GM23338 (cell line): ENCODE data around the gene ANKRD61. TPM values are rescaled to one million over a fixed set of nuclear protein-coding genes. Genes with fewer than 3 reads are reported as not detected.

Source experiments
- ATAC-seq: fragments of 200-7000 bp; cut with Tn5 transposase; 3 replicates; pipeline ENCODE4 v1.9.1; 2020
- DNase-seq: peaks from one replicate; pipeline ENCODE4 v3.0.0-alpha.2; 2015; ENCODE audit warnings: low spot score
- H2AFZ ChIP-seq: fragments of 200-600 bp; sonication (generic); 2 replicates; pipeline ENCODE4 v1.8.0; 2016; ENCODE audit warnings: antibody characterized with exemption, mild to moderate bottlenecking, moderate library complexity
- H3F3A ChIP-seq: fragments of 200-600 bp; sonication (generic); replicated peaks from 2 replicates; pipeline ENCODE4 v1.8.0; 2017; ENCODE audit warnings: antibody characterized with exemption, mixed run types, low read depth
- H3K27ac ChIP-seq: fragments of 200-600 bp; sonication (generic); 2 replicates; pipeline ENCODE4 v1.6.1; 2016; ENCODE audit warnings: low read depth
- H3K27me3 ChIP-seq: fragments of 200-600 bp; sonication (generic); 2 replicates; pipeline ENCODE4 v1.8.0; 2016; ENCODE audit warnings: mild to moderate bottlenecking, mixed run types, moderate library complexity; ENCODE audit not compliant: insufficient read depth
- H3K36me3 ChIP-seq: fragments of 200-600 bp; sonication (generic); 2 replicates; pipeline ENCODE4 v1.8.0; 2016; ENCODE audit warnings: mild to moderate bottlenecking; ENCODE audit not compliant: insufficient read depth
- H3K4me1 ChIP-seq: fragments of 200-600 bp; sonication (generic); 2 replicates; pipeline ENCODE4 v1.8.0; 2016; ENCODE audit warnings: mild to moderate bottlenecking, moderate library complexity; ENCODE audit not compliant: insufficient read depth
- H3K4me2 ChIP-seq: fragments of 200-600 bp; sonication (generic); 2 replicates; pipeline ENCODE4 v1.7.1; 2017; ENCODE audit warnings: mixed run types
- H3K4me3 ChIP-seq: fragments of 200-600 bp; sonication (generic); 2 replicates; pipeline ENCODE4 v1.6.1; 2016; ENCODE audit warnings: mixed run types
- H3K79me2 ChIP-seq: fragments of 200-600 bp; sonication (generic); replicated peaks from 2 replicates; pipeline ENCODE4 v1.8.0; 2017; ENCODE audit warnings: mild to moderate bottlenecking; ENCODE audit not compliant: insufficient read depth
- H3K9me2 ChIP-seq: fragments of 200-600 bp; sonication (generic); 2 replicates; pipeline ENCODE4 v1.8.0; 2017; ENCODE audit not compliant: insufficient read depth
- H4K20me1 ChIP-seq: fragments of 200-600 bp; sonication (generic); replicated peaks from 2 replicates; pipeline ENCODE4 v1.8.0; 2017; ENCODE audit warnings: mild to moderate bottlenecking; ENCODE audit not compliant: insufficient read depth
- H3K27ac Mint-ChIP-seq: 2 replicates; pipeline ENCODE4 v1.8.0; 2020; ENCODE audit warnings: inconsistent platforms, mild to moderate bottlenecking, moderate library complexity, mixed read lengths
- H3K27me3 Mint-ChIP-seq: 3 replicates; pipeline ENCODE4 v1.8.0; 2022; ENCODE audit warnings: low read depth, mild to moderate bottlenecking, moderate library complexity, mixed read lengths, inconsistent platforms; ENCODE audit not compliant: insufficient read depth, poor library complexity
- H3K36me3 Mint-ChIP-seq: 3 replicates; pipeline ENCODE4 v1.8.0; 2021; ENCODE audit warnings: low read depth, mild to moderate bottlenecking, inconsistent platforms, moderate library complexity, mixed read lengths
- H3K4me1 Mint-ChIP-seq: 3 replicates; pipeline ENCODE4 v1.8.0; 2020; ENCODE audit warnings: mild to moderate bottlenecking, inconsistent platforms, mixed read lengths
- H3K4me3 Mint-ChIP-seq: 3 replicates; pipeline ENCODE4 v1.8.0; 2021; ENCODE audit warnings: moderate library complexity, mild to moderate bottlenecking, inconsistent platforms, mixed read lengths
- H3K9me3 Mint-ChIP-seq: 3 replicates; pipeline ENCODE4 v1.8.0; 2020; ENCODE audit warnings: moderate library complexity, mild to moderate bottlenecking, inconsistent platforms, mixed read lengths
- CREB1 ChIP-seq: fragments of 250-450 bp; sonication (Bioruptor Pico); IDR thresholded peaks from 2 replicates; pipeline ENCODE4 v1.5.0; 2020; ENCODE audit warnings: low read depth, mild to moderate bottlenecking, moderate library complexity
- ETS1 ChIP-seq: IDR thresholded peaks from 2 replicates; pipeline ENCODE4 v1.6.1; 2016; ENCODE audit warnings: antibody characterized with exemption
- EZH2 ChIP-seq: fragments of 200-600 bp; sonication (generic); IDR thresholded peaks from one replicate; pipeline ENCODE4 v1.8.0; 2017; ENCODE audit warnings: antibody characterized with exemption, mild to moderate bottlenecking, low read depth; ENCODE audit not compliant: unreplicated experiment
- EZH2phosphoT487 ChIP-seq: fragments of 200-600 bp; sonication (generic); IDR thresholded peaks from one replicate; pipeline ENCODE4 v1.8.1; 2018; ENCODE audit warnings: antibody characterized with exemption; ENCODE audit not compliant: unreplicated experiment
- JUNB ChIP-seq: IDR thresholded peaks from one replicate; pipeline ENCODE4 v1.6.1; 2016; ENCODE audit warnings: antibody characterized with exemption; ENCODE audit not compliant: unreplicated experiment
- NANOG ChIP-seq: IDR thresholded peaks from 2 replicates; pipeline ENCODE4 v1.6.1; 2016; ENCODE audit warnings: antibody characterized with exemption, borderline replicate concordance
- POLR2AphosphoS5 ChIP-seq: IDR thresholded peaks from 2 replicates; pipeline ENCODE4 v1.6.1; 2016; ENCODE audit warnings: antibody characterized with exemption, low read depth
- REST ChIP-seq: IDR thresholded peaks from one replicate; pipeline ENCODE4 v1.6.1; 2018; ENCODE audit warnings: antibody characterized with exemption; ENCODE audit not compliant: unreplicated experiment
- STAT1 ChIP-seq: IDR thresholded peaks from one replicate; pipeline ENCODE4 v1.6.1; 2016; ENCODE audit warnings: antibody characterized with exemption; ENCODE audit not compliant: unreplicated experiment
- ZNF114 ChIP-seq: fragments of 250-450 bp; sonication (Bioruptor Pico); IDR thresholded peaks from 2 replicates; pipeline ENCODE4 v1.5.0; 2020; ENCODE audit warnings: mild to moderate bottlenecking, moderate library complexity
- ZNF331 ChIP-seq: fragments of 250-450 bp; sonication (Bioruptor Pico); IDR thresholded peaks from 2 replicates; pipeline ENCODE4 v1.5.0; 2020; ENCODE audit warnings: low read depth, mild to moderate bottlenecking, moderate library complexity
- polyA plus RNA-seq: library from polyadenylated mRNA; unstranded; fragments of >200 nt; fragmentation: Nextera tagmentation; extraction: Ambion mirVana; gene quantifications from 2 replicates; pipeline ENCODE4 v1.2.1, GENCODE V29; 2016
- total RNA-seq: library from RNA; depleted of rRNA; stranded (reverse); fragments of >200 nt; shearing (Covaris generic); gene quantifications from 2 replicates; pipeline ENCODE4 v1.2.3, GENCODE V29; 2014
- TF ChIP-seq, protein P1 (sequence below): fragments of 250-450 bp; sonication (Bioruptor Pico); IDR thresholded peaks from 2 replicates; pipeline ENCODE4 v1.5.0; 2020; ENCODE audit warnings: mild to moderate bottlenecking, moderate library complexity
- TF ChIP-seq, protein P2 (sequence below), 2 experiments: fragments of 200-600 bp in 1 of 2; sonication (generic) in 1 of 2; conservative IDR thresholded peaks; 2 replicates each; pipeline versions ENCODE4 v1.5.1 to v1.6.1; 2016 to 2017; ENCODE audit warnings: antibody characterized with exemption in 2 of 2, low read depth in 2 of 2, mild to moderate bottlenecking in 2 of 2, moderate library complexity in 1 of 2

The ANKRD61 gene
- total and polyA plus RNA-seq, 2 experiments from 2014 or later: 0.42 to 1.2 TPM

DNA sequence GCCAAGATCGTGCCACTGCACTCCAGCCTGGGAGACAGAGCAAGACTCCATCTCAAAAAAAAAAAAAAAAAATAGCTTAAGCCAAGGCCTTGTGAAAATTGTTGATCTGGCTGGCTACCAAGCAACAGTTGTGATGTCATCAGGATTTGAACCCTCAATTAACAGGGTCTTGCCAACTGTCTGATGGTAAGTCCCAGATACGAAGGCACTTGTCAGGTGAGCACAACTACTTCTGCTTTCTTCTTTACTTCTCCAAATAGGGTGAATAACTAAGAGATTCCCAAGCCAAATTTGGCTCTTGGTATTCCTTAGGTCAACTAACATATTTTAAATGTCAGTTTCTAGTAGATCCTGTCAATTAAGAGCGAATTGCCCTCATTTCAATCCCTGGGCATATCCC is 47.4 kb downstream of the ANKRD61 start:
- DNase-seq (no peak), ATAC-seq (no peak)
- no peaks in the 10 kb centered on the region for H3K9me2 ChIP-seq
- no peaks in the 10 kb centered on the region for H3K27me3 ChIP-seq
- H3K4me1 ChIP-seq: no peaks in the 10 kb centered on the region
- Mint-ChIP-seq H3K27me3 (no peaks in the 10 kb centered on the region), H3K9me3 (no peaks in the 10 kb centered on the region), H3K4me3 (no peak overlapping the region), H3K27ac (no peak overlapping the region), H3K4me1 (no peaks in the 10 kb centered on the region), H3K36me3 (no peaks in the 10 kb centered on the region)
- no peak overlapping the region for H3K4me3 ChIP-seq
- H2AFZ ChIP-seq: no peak overlapping the region
- no peaks in the 10 kb centered on the region for H3K79me2 ChIP-seq
- no peaks in the 10 kb centered on the region for H4K20me1 ChIP-seq
- no peaks in the 10 kb centered on the region for H3F3A ChIP-seq
- no peak for TF ChIP-seq JUNB
- no peak for TF ChIP-seq CREB1 (CRISPR knock-in tag)
- TF ChIP-seq EZH2: no peak
- TF ChIP-seq EZH2phosphoT487: no peak
- TF ChIP-seq, protein P1, sequence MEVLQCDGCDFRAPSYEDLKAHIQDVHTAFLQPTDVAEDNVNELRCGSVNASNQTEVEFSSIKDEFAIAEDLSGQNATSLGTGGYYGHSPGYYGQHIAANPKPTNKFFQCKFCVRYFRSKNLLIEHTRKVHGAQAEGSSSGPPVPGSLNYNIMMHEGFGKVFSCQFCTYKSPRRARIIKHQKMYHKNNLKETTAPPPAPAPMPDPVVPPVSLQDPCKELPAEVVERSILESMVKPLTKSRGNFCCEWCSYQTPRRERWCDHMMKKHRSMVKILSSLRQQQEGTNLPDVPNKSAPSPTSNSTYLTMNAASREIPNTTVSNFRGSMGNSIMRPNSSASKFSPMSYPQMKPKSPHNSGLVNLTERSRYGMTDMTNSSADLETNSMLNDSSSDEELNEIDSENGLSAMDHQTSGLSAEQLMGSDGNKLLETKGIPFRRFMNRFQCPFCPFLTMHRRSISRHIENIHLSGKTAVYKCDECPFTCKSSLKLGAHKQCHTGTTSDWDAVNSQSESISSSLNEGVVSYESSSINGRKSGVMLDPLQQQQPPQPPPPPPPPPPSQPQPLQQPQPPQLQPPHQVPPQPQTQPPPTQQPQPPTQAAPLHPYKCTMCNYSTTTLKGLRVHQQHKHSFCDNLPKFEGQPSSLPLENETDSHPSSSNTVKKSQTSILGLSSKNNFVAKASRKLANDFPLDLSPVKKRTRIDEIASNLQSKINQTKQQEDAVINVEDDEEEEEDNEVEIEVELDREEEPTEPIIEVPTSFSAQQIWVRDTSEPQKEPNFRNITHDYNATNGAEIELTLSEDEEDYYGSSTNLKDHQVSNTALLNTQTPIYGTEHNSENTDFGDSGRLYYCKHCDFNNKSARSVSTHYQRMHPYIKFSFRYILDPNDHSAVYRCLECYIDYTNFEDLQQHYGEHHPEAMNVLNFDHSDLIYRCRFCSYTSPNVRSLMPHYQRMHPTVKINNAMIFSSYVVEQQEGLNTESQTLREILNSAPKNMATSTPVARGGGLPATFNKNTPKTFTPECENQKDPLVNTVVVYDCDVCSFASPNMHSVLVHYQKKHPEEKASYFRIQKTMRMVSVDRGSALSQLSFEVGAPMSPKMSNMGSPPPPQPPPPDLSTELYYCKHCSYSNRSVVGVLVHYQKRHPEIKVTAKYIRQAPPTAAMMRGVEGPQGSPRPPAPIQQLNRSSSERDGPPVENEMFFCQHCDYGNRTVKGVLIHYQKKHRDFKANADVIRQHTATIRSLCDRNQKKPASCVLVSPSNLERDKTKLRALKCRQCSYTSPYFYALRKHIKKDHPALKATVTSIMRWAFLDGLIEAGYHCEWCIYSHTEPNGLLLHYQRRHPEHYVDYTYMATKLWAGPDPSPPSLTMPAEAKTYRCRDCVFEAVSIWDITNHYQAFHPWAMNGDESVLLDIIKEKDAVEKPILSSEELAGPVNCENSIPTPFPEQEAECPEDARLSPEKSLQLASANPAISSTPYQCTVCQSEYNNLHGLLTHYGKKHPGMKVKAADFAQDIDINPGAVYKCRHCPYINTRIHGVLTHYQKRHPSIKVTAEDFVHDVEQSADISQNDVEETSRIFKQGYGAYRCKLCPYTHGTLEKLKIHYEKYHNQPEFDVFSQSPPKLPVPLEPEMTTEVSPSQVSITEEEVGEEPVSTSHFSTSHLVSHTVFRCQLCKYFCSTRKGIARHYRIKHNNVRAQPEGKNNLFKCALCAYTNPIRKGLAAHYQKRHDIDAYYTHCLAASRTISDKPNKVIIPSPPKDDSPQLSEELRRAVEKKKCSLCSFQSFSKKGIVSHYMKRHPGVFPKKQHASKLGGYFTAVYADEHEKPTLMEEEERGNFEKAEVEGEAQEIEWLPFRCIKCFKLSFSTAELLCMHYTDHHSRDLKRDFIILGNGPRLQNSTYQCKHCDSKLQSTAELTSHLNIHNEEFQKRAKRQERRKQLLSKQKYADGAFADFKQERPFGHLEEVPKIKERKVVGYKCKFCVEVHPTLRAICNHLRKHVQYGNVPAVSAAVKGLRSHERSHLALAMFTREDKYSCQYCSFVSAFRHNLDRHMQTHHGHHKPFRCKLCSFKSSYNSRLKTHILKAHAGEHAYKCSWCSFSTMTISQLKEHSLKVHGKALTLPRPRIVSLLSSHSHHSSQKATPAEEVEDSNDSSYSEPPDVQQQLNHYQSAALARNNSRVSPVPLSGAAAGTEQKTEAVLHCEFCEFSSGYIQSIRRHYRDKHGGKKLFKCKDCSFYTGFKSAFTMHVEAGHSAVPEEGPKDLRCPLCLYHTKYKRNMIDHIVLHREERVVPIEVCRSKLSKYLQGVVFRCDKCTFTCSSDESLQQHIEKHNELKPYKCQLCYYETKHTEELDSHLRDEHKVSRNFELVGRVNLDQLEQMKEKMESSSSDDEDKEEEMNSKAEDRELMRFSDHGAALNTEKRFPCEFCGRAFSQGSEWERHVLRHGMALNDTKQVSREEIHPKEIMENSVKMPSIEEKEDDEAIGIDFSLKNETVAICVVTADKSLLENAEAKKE (CRISPR knock-in tag): no peak
- TF ChIP-seq, protein P2, sequence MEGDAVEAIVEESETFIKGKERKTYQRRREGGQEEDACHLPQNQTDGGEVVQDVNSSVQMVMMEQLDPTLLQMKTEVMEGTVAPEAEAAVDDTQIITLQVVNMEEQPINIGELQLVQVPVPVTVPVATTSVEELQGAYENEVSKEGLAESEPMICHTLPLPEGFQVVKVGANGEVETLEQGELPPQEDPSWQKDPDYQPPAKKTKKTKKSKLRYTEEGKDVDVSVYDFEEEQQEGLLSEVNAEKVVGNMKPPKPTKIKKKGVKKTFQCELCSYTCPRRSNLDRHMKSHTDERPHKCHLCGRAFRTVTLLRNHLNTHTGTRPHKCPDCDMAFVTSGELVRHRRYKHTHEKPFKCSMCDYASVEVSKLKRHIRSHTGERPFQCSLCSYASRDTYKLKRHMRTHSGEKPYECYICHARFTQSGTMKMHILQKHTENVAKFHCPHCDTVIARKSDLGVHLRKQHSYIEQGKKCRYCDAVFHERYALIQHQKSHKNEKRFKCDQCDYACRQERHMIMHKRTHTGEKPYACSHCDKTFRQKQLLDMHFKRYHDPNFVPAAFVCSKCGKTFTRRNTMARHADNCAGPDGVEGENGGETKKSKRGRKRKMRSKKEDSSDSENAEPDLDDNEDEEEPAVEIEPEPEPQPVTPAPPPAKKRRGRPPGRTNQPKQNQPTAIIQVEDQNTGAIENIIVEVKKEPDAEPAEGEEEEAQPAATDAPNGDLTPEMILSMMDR (conservative IDR thresholded peaks at IDR 0.05; ENCODE audit: low read depth in 2 of 2): no peak
- TF ChIP-seq POLR2AphosphoS5: no peak
- no peak for TF ChIP-seq STAT1
- no peak for TF ChIP-seq REST
- no peak for TF ChIP-seq ETS1
- TF ChIP-seq ZNF331 (CRISPR knock-in tag): no peak
- no peak for TF ChIP-seq NANOG
- no peak for TF ChIP-seq ZNF114 (CRISPR knock-in tag)
- no peak overlapping the region for H3K27ac ChIP-seq
- no peak overlapping the region for H3K4me2 ChIP-seq
- no peaks in the 10 kb centered on the region for H3K36me3 ChIP-seq
